Liver (tissue), 3 donors: ENCODE data around the gene TSSK2.

Experiments
- GABPA ChIP-seq, 2 donors: IDR thresholded peaks in 1 of 2; conservative IDR thresholded peaks in 1 of 2; 2 replicates each; pipeline ENCODE4 v1.6.1; 2016; ENCODE audit warnings: antibody characterized with exemption in 2 of 2, mild to moderate bottlenecking in 1 of 2, moderate library complexity in 1 of 2
- NR2F2 ChIP-seq: IDR thresholded peaks from 2 replicates; pipeline ENCODE4 v1.6.1; 2016; ENCODE audit warnings: antibody characterized with exemption
- RAD21 ChIP-seq, 2 donors: IDR thresholded peaks; 2 replicates each; pipeline ENCODE4 v1.6.1; 2016; ENCODE audit warnings: antibody characterized with exemption in 2 of 2, mild to moderate bottlenecking in 2 of 2
- TAF1 ChIP-seq: conservative IDR thresholded peaks from 2 replicates; pipeline ENCODE4 v1.6.1; 2016; ENCODE audit warnings: antibody characterized with exemption, mild to moderate bottlenecking
- YY1 ChIP-seq: IDR thresholded peaks from 2 replicates; pipeline ENCODE4 v1.6.1; 2016; ENCODE audit warnings: antibody characterized with exemption, mild to moderate bottlenecking
- TF ChIP-seq, protein P1 (sequence below): fragments of 150-350 bp; IDR thresholded peaks from 2 replicates; pipeline ENCODE4 v1.5.1; 2017; ENCODE audit warnings: improper control_type of control experiment, low read depth, low read length; ENCODE audit not compliant: missing input control
- TF ChIP-seq, protein P2 (sequence below): IDR thresholded peaks from 2 replicates; pipeline ENCODE4 v1.6.1; 2016; ENCODE audit warnings: antibody characterized with exemption, mild to moderate bottlenecking
- TF ChIP-seq, protein P3 (sequence below): IDR thresholded peaks from 2 replicates; pipeline ENCODE4 v1.6.1; 2016; ENCODE audit warnings: antibody characterized with exemption
- TF ChIP-seq, protein P4 (sequence below): IDR thresholded peaks from 2 replicates; pipeline ENCODE4 v1.6.1; 2016; ENCODE audit warnings: antibody characterized with exemption
- TF ChIP-seq, protein P5 (sequence below): IDR thresholded peaks from 2 replicates; pipeline ENCODE4 v1.6.1; 2016; ENCODE audit warnings: antibody characterized with exemption
- donor health status: healthy.
- donor health status: healthy.

DNA sequence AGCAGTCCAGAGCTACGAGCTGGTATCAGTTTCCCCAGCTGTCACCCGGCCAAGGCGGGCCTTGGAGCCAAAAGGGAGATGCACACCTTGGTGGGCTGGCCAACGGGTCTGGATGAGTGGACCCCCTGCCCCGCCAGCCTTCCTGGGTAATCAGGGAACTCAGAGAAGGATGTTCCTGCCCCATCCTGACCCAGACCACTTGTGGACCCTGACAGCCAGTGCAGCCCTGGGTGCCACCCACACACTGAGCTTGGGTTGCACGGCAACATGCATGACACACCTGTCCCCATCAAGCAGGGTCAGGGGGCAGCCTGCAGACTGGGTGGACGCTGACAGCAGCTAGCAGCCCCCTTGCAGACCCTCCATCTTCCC lies 38.8 kb downstream of the TSSK2 start:
- TF ChIP-seq, protein P1, sequence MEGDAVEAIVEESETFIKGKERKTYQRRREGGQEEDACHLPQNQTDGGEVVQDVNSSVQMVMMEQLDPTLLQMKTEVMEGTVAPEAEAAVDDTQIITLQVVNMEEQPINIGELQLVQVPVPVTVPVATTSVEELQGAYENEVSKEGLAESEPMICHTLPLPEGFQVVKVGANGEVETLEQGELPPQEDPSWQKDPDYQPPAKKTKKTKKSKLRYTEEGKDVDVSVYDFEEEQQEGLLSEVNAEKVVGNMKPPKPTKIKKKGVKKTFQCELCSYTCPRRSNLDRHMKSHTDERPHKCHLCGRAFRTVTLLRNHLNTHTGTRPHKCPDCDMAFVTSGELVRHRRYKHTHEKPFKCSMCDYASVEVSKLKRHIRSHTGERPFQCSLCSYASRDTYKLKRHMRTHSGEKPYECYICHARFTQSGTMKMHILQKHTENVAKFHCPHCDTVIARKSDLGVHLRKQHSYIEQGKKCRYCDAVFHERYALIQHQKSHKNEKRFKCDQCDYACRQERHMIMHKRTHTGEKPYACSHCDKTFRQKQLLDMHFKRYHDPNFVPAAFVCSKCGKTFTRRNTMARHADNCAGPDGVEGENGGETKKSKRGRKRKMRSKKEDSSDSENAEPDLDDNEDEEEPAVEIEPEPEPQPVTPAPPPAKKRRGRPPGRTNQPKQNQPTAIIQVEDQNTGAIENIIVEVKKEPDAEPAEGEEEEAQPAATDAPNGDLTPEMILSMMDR, result no peak
- TF ChIP-seq YY1 (no peak), GABPA (IDR thresholded peaks at IDR 0.05 in 1 of 2, conservative IDR thresholded peaks at IDR 0.05 in 1 of 2) (no peak), RAD21 (IDR thresholded peaks at IDR 0.05) (no peak), TAF1 (no peak), NR2F2 (no peak)
- TF ChIP-seq, protein P2, sequence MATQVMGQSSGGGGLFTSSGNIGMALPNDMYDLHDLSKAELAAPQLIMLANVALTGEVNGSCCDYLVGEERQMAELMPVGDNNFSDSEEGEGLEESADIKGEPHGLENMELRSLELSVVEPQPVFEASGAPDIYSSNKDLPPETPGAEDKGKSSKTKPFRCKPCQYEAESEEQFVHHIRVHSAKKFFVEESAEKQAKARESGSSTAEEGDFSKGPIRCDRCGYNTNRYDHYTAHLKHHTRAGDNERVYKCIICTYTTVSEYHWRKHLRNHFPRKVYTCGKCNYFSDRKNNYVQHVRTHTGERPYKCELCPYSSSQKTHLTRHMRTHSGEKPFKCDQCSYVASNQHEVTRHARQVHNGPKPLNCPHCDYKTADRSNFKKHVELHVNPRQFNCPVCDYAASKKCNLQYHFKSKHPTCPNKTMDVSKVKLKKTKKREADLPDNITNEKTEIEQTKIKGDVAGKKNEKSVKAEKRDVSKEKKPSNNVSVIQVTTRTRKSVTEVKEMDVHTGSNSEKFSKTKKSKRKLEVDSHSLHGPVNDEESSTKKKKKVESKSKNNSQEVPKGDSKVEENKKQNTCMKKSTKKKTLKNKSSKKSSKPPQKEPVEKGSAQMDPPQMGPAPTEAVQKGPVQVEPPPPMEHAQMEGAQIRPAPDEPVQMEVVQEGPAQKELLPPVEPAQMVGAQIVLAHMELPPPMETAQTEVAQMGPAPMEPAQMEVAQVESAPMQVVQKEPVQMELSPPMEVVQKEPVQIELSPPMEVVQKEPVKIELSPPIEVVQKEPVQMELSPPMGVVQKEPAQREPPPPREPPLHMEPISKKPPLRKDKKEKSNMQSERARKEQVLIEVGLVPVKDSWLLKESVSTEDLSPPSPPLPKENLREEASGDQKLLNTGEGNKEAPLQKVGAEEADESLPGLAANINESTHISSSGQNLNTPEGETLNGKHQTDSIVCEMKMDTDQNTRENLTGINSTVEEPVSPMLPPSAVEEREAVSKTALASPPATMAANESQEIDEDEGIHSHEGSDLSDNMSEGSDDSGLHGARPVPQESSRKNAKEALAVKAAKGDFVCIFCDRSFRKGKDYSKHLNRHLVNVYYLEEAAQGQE, result no peak
- TF ChIP-seq, protein P3, sequence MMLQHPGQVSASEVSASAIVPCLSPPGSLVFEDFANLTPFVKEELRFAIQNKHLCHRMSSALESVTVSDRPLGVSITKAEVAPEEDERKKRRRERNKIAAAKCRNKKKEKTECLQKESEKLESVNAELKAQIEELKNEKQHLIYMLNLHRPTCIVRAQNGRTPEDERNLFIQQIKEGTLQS, result no peak
- TF ChIP-seq, protein P4, sequence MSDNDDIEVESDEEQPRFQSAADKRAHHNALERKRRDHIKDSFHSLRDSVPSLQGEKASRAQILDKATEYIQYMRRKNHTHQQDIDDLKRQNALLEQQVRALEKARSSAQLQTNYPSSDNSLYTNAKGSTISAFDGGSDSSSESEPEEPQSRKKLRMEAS, result no peak
- TF ChIP-seq, protein P5, sequence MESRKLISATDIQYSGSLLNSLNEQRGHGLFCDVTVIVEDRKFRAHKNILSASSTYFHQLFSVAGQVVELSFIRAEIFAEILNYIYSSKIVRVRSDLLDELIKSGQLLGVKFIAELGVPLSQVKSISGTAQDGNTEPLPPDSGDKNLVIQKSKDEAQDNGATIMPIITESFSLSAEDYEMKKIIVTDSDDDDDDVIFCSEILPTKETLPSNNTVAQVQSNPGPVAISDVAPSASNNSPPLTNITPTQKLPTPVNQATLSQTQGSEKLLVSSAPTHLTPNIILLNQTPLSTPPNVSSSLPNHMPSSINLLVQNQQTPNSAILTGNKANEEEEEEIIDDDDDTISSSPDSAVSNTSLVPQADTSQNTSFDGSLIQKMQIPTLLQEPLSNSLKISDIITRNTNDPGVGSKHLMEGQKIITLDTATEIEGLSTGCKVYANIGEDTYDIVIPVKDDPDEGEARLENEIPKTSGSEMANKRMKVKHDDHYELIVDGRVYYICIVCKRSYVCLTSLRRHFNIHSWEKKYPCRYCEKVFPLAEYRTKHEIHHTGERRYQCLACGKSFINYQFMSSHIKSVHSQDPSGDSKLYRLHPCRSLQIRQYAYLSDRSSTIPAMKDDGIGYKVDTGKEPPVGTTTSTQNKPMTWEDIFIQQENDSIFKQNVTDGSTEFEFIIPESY, result no peak
